Transverse colon (tissue), 3 donors: ENCODE data around the gene GLIPR1L1.

ENCODE experiments used
- EP300 ChIP-seq: sonication (generic); formaldehyde crosslinking; IDR thresholded peaks from one replicate; pipeline ENCODE4 v1.6.1; 2017; ENCODE audit warnings: antibody characterized with exemption, low read depth
- POLR2A ChIP-seq: fragments of 450-650 bp; IDR thresholded peaks from one replicate; pipeline ENCODE4 v1.6.1; 2016; ENCODE audit warnings: antibody characterized with exemption, mild to moderate bottlenecking, moderate library complexity
- TF ChIP-seq, protein P1 (sequence below), 5 experiments: fragments of 200-600 bp in 3 of 5; fragments of 450-650 bp in 2 of 5; sonication (generic) in 3 of 5; IDR thresholded peaks; 1 replicate in 2 of 5; 2 replicates in 3 of 5; pipeline ENCODE4 v1.5.1; 2016 to 2017; ENCODE audit warnings: antibody characterized with exemption in 5 of 5, inconsistent platforms in 3 of 5, mild to moderate bottlenecking in 2 of 5, moderate library complexity in 1 of 5

DNA sequence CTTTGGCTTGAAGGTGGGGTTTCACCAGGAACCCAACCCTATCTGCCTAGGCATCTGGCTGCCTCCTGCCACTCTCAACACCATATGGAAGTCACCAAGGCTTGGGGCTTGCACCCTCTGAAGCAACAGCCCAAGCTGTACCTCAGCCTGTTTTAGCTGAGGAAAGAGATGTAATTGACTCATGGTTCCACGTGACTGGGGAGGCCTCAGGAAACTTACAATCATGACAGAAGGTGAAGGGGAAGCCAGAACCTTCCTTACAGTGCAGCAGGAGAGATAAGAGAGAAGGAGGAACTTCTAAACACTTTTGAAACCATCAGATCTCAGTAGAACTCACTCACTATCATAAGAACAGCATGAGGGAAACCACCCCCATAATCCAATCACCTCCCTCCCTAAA lies 26.9 kb downstream of the GLIPR1L1 start:
- TF ChIP-seq POLR2A (no peak), EP300 (no peak)
- TF ChIP-seq, protein P1, sequence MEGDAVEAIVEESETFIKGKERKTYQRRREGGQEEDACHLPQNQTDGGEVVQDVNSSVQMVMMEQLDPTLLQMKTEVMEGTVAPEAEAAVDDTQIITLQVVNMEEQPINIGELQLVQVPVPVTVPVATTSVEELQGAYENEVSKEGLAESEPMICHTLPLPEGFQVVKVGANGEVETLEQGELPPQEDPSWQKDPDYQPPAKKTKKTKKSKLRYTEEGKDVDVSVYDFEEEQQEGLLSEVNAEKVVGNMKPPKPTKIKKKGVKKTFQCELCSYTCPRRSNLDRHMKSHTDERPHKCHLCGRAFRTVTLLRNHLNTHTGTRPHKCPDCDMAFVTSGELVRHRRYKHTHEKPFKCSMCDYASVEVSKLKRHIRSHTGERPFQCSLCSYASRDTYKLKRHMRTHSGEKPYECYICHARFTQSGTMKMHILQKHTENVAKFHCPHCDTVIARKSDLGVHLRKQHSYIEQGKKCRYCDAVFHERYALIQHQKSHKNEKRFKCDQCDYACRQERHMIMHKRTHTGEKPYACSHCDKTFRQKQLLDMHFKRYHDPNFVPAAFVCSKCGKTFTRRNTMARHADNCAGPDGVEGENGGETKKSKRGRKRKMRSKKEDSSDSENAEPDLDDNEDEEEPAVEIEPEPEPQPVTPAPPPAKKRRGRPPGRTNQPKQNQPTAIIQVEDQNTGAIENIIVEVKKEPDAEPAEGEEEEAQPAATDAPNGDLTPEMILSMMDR (IDR thresholded peaks at IDR 0.05) = no peak
